ENCODE results near the gene CHD9.

CHD9 gene

GRCh38 chr16:53097190-53097589 lies 42.4 kb downstream of the CHD9 start:
- DNase-seq: no peak

- peak; percentile 52 for DNase-seq
Measured at GRCh38 chr16:53098526-53099317, 43.9 kb downstream of the CHD9 start.

GRCh38 chr16:53099318-53100130 lies 44.7 kb downstream of the CHD9 start:
- peak; percentile 54 for DNase-seq

GRCh38 chr16:53100131-53100748 lies 45.4 kb downstream of the CHD9 start:
- no peak for DNase-seq

- DNase-seq: no peak
Measured at GRCh38 chr16:53100889-53101288, 46.1 kb downstream of the CHD9 start.

- DNase-seq: no peak
Measured at GRCh38 chr16:53103811-53104210, 49.0 kb downstream of the CHD9 start.

- DNase-seq: no peak
Measured at GRCh38 chr16:53105565-53105964, 50.8 kb downstream of the CHD9 start.

- DNase-seq: no peak
Measured at GRCh38 chr16:53111078-53111791, 56.4 kb downstream of the CHD9 start.

- DNase-seq: no peak
Measured at GRCh38 chr16:53112015-53112414, 57.2 kb downstream of the CHD9 start.

- DNase-seq: no peak
Measured at GRCh38 chr16:53115047-53115446, 60.3 kb downstream of the CHD9 start.

- DNase-seq: no peak
Measured at GRCh38 chr16:53115773-53116172, 61.0 kb downstream of the CHD9 start.

GRCh38 chr16:53121043-53121620 lies 66.3 kb downstream of the CHD9 start:
- DNase-seq: no peak

GRCh38 chr16:53121661-53122060 lies 66.9 kb downstream of the CHD9 start:
- DNase-seq: no peak

- DNase-seq: no peak
Measured at GRCh38 chr16:53123747-53124146, 69.0 kb downstream of the CHD9 start.

- DNase-seq: no peak
Measured at GRCh38 chr16:53126390-53126789, 71.6 kb downstream of the CHD9 start.

- peak; percentile 3 for DNase-seq
Measured at GRCh38 chr16:53129281-53130158, 74.7 kb downstream of the CHD9 start.

- peak; percentile 94 for DNase-seq
Measured at GRCh38 chr16:53130159-53131049, 75.6 kb downstream of the CHD9 start.

GRCh38 chr16:53131050-53131362 lies 76.2 kb downstream of the CHD9 start:
- no peak for DNase-seq

- DNase-seq: peak; percentile 48
Measured at GRCh38 chr16:53131363-53132071, 76.7 kb downstream of the CHD9 start.

GRCh38 chr16:53132406-53132805 lies 77.6 kb downstream of the CHD9 start:
- no peak for DNase-seq

All from CD4-positive, alpha-beta T cell treated with Interleukin-21 for 1 hour (primary cell).